Astrocyte (in vitro differentiated cells and primary cell): Measurements from ENCODE around the gene CDRT15L2. TPM values are rescaled to one million over a fixed set of nuclear protein-coding genes. Genes with fewer than 3 reads are reported as not detected.
"Not testable (repeated sequence)": the region's sequence is repeated elsewhere in the genome, so short reads cannot be mapped to it uniquely, and the experiment has no call there.

Experiments used
- DNase-seq: peaks from one replicate; pipeline ENCODE4 v3.0.0-alpha.2; 2010; ENCODE audit warnings: low read depth
- FAIRE-seq: peaks from 2 replicates; lab custom pipeline; 2011; peaks lifted over from hg19 to GRCh38; lab: Jason Lieb, UNC
- H2AFZ ChIP-seq: 2 replicates; pipeline ENCODE4 v1.6.0; 2012; ENCODE audit warnings: low read depth, low read length, inconsistent platforms
- H3K27ac ChIP-seq: 2 replicates; pipeline ENCODE4 v1.5.1; 2011; ENCODE audit warnings: low read depth, low read length, inconsistent platforms
- H3K27me3 ChIP-seq: 2 replicates; pipeline ENCODE4 v1.6.0; 2011; ENCODE audit warnings: low read length, inconsistent platforms; ENCODE audit not compliant: insufficient read depth
- H3K36me3 ChIP-seq: 2 replicates; pipeline ENCODE4 v1.5.1; 2011; ENCODE audit warnings: low read length, inconsistent platforms; ENCODE audit not compliant: insufficient read depth
- H3K4me1 ChIP-seq: 2 replicates; pipeline ENCODE4 v1.5.1; 2011; ENCODE audit warnings: low read length, inconsistent platforms; ENCODE audit not compliant: insufficient read depth
- H3K4me2 ChIP-seq: 2 replicates; pipeline ENCODE4 v1.6.0; 2012; ENCODE audit warnings: low read length, inconsistent platforms
- H3K4me3 ChIP-seq: 2 replicates; pipeline ENCODE4 v1.5.1; 2011; ENCODE audit warnings: low read depth, mild to moderate bottlenecking, low read length, inconsistent platforms; ENCODE audit not compliant: insufficient read depth
- H3K79me2 ChIP-seq: 2 replicates; pipeline ENCODE4 v1.6.0; 2012; ENCODE audit warnings: mild to moderate bottlenecking, low read length, inconsistent platforms; ENCODE audit not compliant: insufficient read depth
- H3K9ac ChIP-seq: 2 replicates; pipeline ENCODE4 v1.6.0; 2012; ENCODE audit warnings: mild to moderate bottlenecking, low read length, inconsistent platforms
- H3K9me3 ChIP-seq: 2 replicates; pipeline ENCODE4 v1.5.1; 2012; ENCODE audit warnings: low read depth, mild to moderate bottlenecking, low read length, inconsistent platforms; ENCODE audit not compliant: insufficient read depth
- H4K20me1 ChIP-seq: 2 replicates; pipeline ENCODE4 v1.6.0; 2012; ENCODE audit warnings: low read length, inconsistent platforms; ENCODE audit not compliant: insufficient read depth
- H3K27ac Mint-ChIP-seq: one replicate; pipeline ENCODE4 v1.8.0; 2021; ENCODE audit warnings: mild to moderate bottlenecking, mixed read lengths; ENCODE audit not compliant: unreplicated experiment
- H3K27me3 Mint-ChIP-seq: one replicate; pipeline ENCODE4 v1.8.0; 2021; ENCODE audit warnings: low read depth, mixed read lengths; ENCODE audit not compliant: unreplicated experiment
- H3K36me3 Mint-ChIP-seq: one replicate; pipeline ENCODE4 v1.8.0; 2021; ENCODE audit warnings: low read depth, mixed read lengths; ENCODE audit not compliant: unreplicated experiment
- H3K4me1 Mint-ChIP-seq: one replicate; pipeline ENCODE4 v1.8.0; 2021; ENCODE audit warnings: low read depth, mixed read lengths; ENCODE audit not compliant: unreplicated experiment
- H3K4me3 Mint-ChIP-seq: one replicate; pipeline ENCODE4 v1.8.0; 2021; ENCODE audit warnings: mild to moderate bottlenecking, moderate library complexity, mixed read lengths; ENCODE audit not compliant: unreplicated experiment
- H3K9me3 Mint-ChIP-seq: one replicate; pipeline ENCODE4 v1.8.0; 2021; ENCODE audit warnings: mild to moderate bottlenecking, mixed read lengths; ENCODE audit not compliant: unreplicated experiment
- EZH2 ChIP-seq: IDR thresholded peaks from 2 replicates; pipeline ENCODE4 v1.6.1; 2012; ENCODE audit warnings: mild to moderate bottlenecking, low read length, inconsistent platforms; ENCODE audit not compliant: insufficient read depth
- total RNA-seq: library from RNA; stranded (reverse); gene quantifications from 2 replicates; pipeline ENCODE4 v1.2.1, GENCODE V29; 2021
- TF ChIP-seq, protein P1 (sequence below): IDR thresholded peaks from 2 replicates; pipeline ENCODE4 v1.5.1; 2011; ENCODE audit warnings: low read depth, mild to moderate bottlenecking, inconsistent platforms, low read length, moderate library complexity; ENCODE audit not compliant: insufficient read depth

The CDRT15L2 gene
- total RNA-seq, 1 donor from 2014 or later, result not detected

DNA sequence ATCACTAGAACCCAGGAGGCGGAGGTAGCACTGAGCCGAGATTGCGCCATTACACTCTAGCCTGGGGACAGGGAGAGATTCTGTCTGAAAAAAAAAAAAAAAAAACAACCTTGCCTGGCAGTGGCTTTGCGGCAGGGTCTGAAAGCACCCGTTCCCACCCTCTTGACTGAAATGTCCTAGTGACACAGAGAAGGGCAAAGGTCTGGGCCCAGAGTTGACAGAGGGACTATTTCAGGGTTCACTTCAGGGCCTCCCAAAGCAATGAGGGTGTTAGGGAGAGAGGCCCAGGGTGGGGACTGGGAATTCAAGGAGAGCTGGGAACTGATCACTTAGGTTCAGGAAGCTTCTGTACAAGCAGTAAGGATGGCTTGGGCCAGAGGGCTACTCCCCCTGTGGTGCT, 13.8 kb upstream of the CDRT15L2 start:
- Histone ChIP-seq H3K9me3 (no peaks in the 10 kb centered on the region), H3K36me3 (no peaks in the 10 kb centered on the region), H3K4me2 (no peak overlapping the region), H3K4me3 (no peak overlapping the region), H3K4me1 (no peaks in the 10 kb centered on the region), H4K20me1 (no peaks in the 10 kb centered on the region), H3K79me2 (no peaks in the 10 kb centered on the region), H3K27me3 (no peaks in the 10 kb centered on the region), H2AFZ (no peak overlapping the region), H3K27ac (no peak overlapping the region), H3K9ac (no peak overlapping the region)
- peaks cover 2% of the 10 kb centered on the region for H3K36me3 Mint-ChIP-seq
- H3K27me3 Mint-ChIP-seq, result peaks cover 13% of the 10 kb centered on the region
- no peak overlapping the region for H3K27ac Mint-ChIP-seq
- TF ChIP-seq, protein P1, sequence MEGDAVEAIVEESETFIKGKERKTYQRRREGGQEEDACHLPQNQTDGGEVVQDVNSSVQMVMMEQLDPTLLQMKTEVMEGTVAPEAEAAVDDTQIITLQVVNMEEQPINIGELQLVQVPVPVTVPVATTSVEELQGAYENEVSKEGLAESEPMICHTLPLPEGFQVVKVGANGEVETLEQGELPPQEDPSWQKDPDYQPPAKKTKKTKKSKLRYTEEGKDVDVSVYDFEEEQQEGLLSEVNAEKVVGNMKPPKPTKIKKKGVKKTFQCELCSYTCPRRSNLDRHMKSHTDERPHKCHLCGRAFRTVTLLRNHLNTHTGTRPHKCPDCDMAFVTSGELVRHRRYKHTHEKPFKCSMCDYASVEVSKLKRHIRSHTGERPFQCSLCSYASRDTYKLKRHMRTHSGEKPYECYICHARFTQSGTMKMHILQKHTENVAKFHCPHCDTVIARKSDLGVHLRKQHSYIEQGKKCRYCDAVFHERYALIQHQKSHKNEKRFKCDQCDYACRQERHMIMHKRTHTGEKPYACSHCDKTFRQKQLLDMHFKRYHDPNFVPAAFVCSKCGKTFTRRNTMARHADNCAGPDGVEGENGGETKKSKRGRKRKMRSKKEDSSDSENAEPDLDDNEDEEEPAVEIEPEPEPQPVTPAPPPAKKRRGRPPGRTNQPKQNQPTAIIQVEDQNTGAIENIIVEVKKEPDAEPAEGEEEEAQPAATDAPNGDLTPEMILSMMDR, result no peak
- no peak for TF ChIP-seq EZH2
- H3K4me1 Mint-ChIP-seq, result no peaks in the 10 kb centered on the region
- FAIRE-seq (no peak), DNase-seq (no peak)
- no peak overlapping the region for H3K4me3 Mint-ChIP-seq
- H3K9me3 Mint-ChIP-seq, result peaks cover 10% of the 10 kb centered on the region

DNA sequence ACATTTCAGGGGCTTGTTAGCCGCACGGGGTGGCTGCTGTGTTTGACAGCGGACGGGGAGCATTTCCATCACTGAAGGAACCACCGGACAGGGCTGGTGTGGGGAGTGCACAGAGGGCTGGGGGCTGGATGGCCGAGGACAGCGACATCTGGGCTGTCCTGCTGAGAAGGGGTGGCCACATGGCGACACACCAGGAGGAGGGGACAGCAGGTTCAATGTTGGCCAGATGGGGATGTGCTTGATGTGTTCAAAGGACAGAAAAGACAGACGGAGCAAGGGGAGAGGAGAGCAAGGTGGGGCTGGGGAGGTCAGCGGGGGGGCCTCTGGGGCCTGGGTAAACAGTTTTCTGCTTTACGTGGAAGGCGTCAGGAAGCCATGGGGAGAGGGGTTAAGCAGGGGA, 12.8 kb upstream of the CDRT15L2 start:
- not testable (repeated sequence) for H3K36me3 Mint-ChIP-seq, H3K4me3 ChIP-seq, DNase-seq, H3K4me3 Mint-ChIP-seq, H3K27ac ChIP-seq, FAIRE-seq, H3K27me3 ChIP-seq, H3K4me2 ChIP-seq, H3K9me3 ChIP-seq, H3K4me1 Mint-ChIP-seq, H3K79me2 ChIP-seq, H4K20me1 ChIP-seq, H3K27ac Mint-ChIP-seq, H2AFZ ChIP-seq, H3K36me3 ChIP-seq, H3K9ac ChIP-seq, H3K4me1 ChIP-seq
- peaks cover 10% of the 10 kb centered on the region for H3K9me3 Mint-ChIP-seq
- peaks cover 15% of the 10 kb centered on the region for H3K27me3 Mint-ChIP-seq

DNA sequence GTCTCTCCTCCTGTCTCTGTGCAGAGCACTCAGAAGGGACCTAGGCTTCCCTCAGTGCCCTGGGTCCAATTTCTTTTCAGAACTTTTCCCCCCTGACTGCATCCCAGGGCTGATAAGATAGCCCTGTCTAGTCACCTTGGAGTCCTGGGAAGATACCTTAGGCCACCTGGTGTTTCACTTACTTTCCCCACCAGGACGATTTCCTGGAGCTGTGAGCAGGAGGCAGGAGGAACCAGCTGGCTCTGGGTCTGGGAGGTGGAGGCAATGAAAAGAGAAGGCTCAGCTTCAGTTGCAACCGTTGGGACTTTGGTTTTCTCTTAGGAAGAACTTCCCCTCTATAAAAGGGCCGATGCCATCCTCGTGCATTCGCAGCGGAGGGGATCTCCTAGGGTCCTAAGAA, 12.1 kb upstream of the CDRT15L2 start:
- not testable (repeated sequence) for DNase-seq, FAIRE-seq, H3K36me3 Mint-ChIP-seq, H3K36me3 ChIP-seq, H3K4me2 ChIP-seq, H3K9ac ChIP-seq, H3K4me1 ChIP-seq, H3K4me1 Mint-ChIP-seq, H3K27me3 ChIP-seq, H3K79me2 ChIP-seq, H2AFZ ChIP-seq, H3K27ac Mint-ChIP-seq, H4K20me1 ChIP-seq, H3K4me3 Mint-ChIP-seq, H3K9me3 ChIP-seq, H3K27ac ChIP-seq, H3K4me3 ChIP-seq
- Mint-ChIP-seq H3K27me3 (peaks cover 13% of the 10 kb centered on the region), H3K9me3 (peaks cover 10% of the 10 kb centered on the region)

DNA sequence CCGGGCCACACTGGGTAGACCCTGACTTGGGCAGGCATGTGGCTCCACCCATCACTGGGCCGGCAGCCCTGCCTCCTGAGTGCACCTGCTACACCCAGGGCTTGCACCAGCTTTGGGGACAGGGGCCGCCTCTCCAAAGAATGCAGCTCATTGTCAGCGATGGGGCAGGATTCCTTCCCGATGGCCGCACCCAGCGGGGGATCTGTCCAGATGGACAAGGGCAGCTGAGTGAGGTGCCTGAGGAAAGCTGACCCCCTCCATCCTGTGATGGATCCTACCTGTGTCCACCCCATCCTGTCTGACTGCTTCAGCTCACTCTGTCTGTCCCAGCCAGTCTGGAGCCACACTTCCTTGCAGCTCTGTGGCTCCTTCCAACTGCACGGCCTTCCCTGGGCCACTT, 10.9 kb upstream of the CDRT15L2 start:
- not testable (repeated sequence) for H3K36me3 ChIP-seq, H3K9me3 ChIP-seq, H3K27me3 ChIP-seq, H3K36me3 Mint-ChIP-seq, H2AFZ ChIP-seq, H3K79me2 ChIP-seq, H3K4me3 Mint-ChIP-seq, H3K9me3 Mint-ChIP-seq, H3K4me1 ChIP-seq, H3K9ac ChIP-seq, H3K4me3 ChIP-seq, DNase-seq, FAIRE-seq, H3K4me1 Mint-ChIP-seq, H3K27ac Mint-ChIP-seq, H3K27ac ChIP-seq, H4K20me1 ChIP-seq, H3K4me2 ChIP-seq
- H3K27me3 Mint-ChIP-seq, result peaks cover 13% of the 10 kb centered on the region

DNA sequence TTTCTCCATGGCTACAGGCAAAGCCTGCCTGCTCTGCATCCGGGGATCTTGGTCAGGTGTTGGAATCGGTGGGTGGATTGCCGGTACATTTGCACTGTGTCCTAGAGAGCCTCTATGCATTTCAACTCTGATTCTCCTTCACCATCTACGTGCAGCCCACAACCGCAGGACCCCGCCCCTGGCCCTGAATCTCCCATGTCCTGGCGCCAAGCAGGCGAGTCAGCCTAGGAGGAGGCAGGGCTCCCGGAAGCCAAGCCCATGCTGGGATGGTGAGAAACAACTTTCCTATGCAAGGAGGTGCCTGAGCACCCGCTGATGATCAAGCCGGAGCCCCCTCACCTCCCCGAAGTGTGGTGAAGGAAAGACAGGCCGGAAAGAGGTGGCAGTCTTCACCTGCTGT, 7.9 kb upstream of the CDRT15L2 start:
- not testable (repeated sequence) for H3K27ac ChIP-seq, H3K9ac ChIP-seq, H3K27ac Mint-ChIP-seq, H4K20me1 ChIP-seq, H3K36me3 ChIP-seq, H3K4me2 ChIP-seq, H3K36me3 Mint-ChIP-seq, H2AFZ ChIP-seq, H3K9me3 ChIP-seq, H3K79me2 ChIP-seq, H3K27me3 ChIP-seq, H3K9me3 Mint-ChIP-seq, DNase-seq, H3K4me3 ChIP-seq, H3K4me3 Mint-ChIP-seq, FAIRE-seq, H3K4me1 ChIP-seq, H3K4me1 Mint-ChIP-seq
- peaks cover 10% of the 10 kb centered on the region for H3K27me3 Mint-ChIP-seq
